Neural cell (in vitro differentiated cells): ENCODE data around the gene LRRC42.
"Not testable (repeated sequence)": the region's sequence is repeated elsewhere in the genome, so short reads cannot be mapped to it uniquely, and the experiment has no call there.

ENCODE experiments used
- CTCF ChIP-seq: fragments of 450-650 bp; IDR thresholded peaks from 2 replicates; pipeline ENCODE4 v1.5.1; 2014; ENCODE audit warnings: antibody characterized with exemption, mild to moderate bottlenecking, moderate library complexity; ENCODE audit not compliant: poor library complexity, severe bottlenecking
- EP300 ChIP-seq: fragments of 450-650 bp; conservative IDR thresholded peaks from 2 replicates; pipeline ENCODE4 v1.6.1; 2014; ENCODE audit warnings: antibody characterized with exemption, mild to moderate bottlenecking, moderate library complexity; ENCODE audit not compliant: poor library complexity, severe bottlenecking
- EZH2 ChIP-seq: fragments of 200-600, 300-800 bp; shearing (Covaris generic), sonication (generic); IDR thresholded peaks from 2 replicates; pipeline ENCODE4 v1.6.1; 2014; ENCODE audit warnings: antibody characterized with exemption, low read length, borderline replicate concordance, mild to moderate bottlenecking; ENCODE audit not compliant: insufficient read depth, poor library complexity, severe bottlenecking
- MXI1 ChIP-seq: fragments of 450-650 bp; conservative IDR thresholded peaks from 2 replicates; pipeline ENCODE4 v1.6.1; 2014; ENCODE audit warnings: antibody characterized with exemption, mild to moderate bottlenecking; ENCODE audit not compliant: poor library complexity, severe bottlenecking
- POLR2AphosphoS5 ChIP-seq: IDR thresholded peaks from 2 replicates; pipeline ENCODE4 v1.6.1; 2012
- RAD21 ChIP-seq: fragments of 450-650 bp; conservative IDR thresholded peaks from 2 replicates; pipeline ENCODE4 v1.6.1; 2014; ENCODE audit warnings: antibody characterized with exemption, mild to moderate bottlenecking, moderate library complexity
- REST ChIP-seq: IDR thresholded peaks from 2 replicates; pipeline ENCODE4 v1.6.1; 2012; ENCODE audit warnings: borderline replicate concordance
- SMC3 ChIP-seq: fragments of 450-650 bp; conservative IDR thresholded peaks from 2 replicates; pipeline ENCODE4 v1.6.1; 2014; ENCODE audit warnings: antibody characterized with exemption, mild to moderate bottlenecking, moderate library complexity; ENCODE audit not compliant: poor library complexity
- TAF1 ChIP-seq: IDR thresholded peaks from 2 replicates; pipeline ENCODE4 v1.6.1; 2012; ENCODE audit warnings: low read depth

- TF ChIP-seq CTCF, EZH2, SMC3, RAD21, REST, TAF1, POLR2AphosphoS5, EP300, MXI1: not testable (repeated sequence)
Observed at GRCh38 chr1:53969323-53969722, 23.2 kb downstream of the LRRC42 start.
